Omental fat pad (tissue), 4 donors: ENCODE results near the gene HSPG2. TPM values are rescaled to one million over a fixed set of nuclear protein-coding genes. Genes with fewer than 3 reads are reported as not detected.

Experiments used
- ATAC-seq: fragments of 150-250 bp; one replicate; pipeline ENCODE4 v1.9.1; 2016; ENCODE audit warnings: mild to moderate bottlenecking, moderate library complexity; ENCODE audit not compliant: low FRiP score
- DNase-seq: peaks from one replicate; pipeline ENCODE4 v3.0.0-alpha.2; 2019; ENCODE audit warnings: low spot score
- total RNA-seq, 4 donors: library from RNA; depleted of rRNA; stranded (reverse); fragments of >200 nt; gene quantifications; one replicate each; pipeline ENCODE4 v1.1.0, GENCODE V29; 2016
- TF ChIP-seq, protein P1 (sequence below), 3 donors: fragments of 450-650 bp; IDR thresholded peaks; one replicate each; pipeline ENCODE4 v1.5.1; 2016 to 2017; ENCODE audit warnings: antibody characterized with exemption in 3 of 3, mild to moderate bottlenecking in 3 of 3, moderate library complexity in 2 of 3

The HSPG2 gene
- total RNA-seq, 4 donors from 2014 or later = 66.0 to 496 (median 198) TPM

DNA sequence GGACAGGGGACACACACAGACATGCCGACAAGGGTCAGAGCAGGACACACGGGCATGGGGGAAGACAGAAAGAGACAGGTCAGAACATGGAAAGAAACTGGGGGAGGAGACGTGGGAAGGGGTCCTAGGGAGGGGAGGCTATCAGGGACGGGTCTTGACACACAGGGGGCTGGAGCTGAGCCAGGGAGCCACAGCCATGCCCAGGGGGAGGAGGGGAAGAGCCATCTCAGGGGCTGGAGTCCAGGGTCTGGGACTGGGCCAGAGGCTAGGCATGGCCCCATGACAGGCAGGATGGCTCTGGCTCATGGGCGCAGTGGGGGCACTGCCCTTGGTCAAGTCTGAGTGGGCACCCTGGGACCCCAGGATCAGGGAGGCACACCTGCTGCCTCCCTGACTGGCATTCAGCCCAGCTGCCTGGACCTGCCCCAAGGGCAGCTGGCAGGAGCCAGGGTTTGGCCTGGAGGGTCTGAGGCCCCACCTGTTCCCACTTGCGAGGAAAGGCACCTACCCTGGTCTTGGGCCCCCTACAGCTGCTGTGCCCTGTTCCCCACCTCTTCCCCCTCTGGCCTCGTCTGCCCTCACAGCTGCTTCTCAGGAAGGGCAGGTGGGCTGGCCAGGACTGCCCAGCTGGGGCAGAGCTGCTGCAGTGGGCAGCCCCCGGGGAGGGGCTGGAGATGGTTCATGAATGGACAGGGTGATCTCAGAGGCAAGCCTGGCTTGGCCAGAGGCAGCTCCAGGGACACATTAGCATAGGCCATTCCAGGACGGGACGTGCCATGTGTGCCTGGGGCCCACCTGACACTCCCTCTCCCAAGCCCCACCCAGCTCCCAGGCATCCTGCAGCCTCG is 42.9 kb downstream of the HSPG2 start:
- DNase-seq (no peak), ATAC-seq (no peak)

DNA sequence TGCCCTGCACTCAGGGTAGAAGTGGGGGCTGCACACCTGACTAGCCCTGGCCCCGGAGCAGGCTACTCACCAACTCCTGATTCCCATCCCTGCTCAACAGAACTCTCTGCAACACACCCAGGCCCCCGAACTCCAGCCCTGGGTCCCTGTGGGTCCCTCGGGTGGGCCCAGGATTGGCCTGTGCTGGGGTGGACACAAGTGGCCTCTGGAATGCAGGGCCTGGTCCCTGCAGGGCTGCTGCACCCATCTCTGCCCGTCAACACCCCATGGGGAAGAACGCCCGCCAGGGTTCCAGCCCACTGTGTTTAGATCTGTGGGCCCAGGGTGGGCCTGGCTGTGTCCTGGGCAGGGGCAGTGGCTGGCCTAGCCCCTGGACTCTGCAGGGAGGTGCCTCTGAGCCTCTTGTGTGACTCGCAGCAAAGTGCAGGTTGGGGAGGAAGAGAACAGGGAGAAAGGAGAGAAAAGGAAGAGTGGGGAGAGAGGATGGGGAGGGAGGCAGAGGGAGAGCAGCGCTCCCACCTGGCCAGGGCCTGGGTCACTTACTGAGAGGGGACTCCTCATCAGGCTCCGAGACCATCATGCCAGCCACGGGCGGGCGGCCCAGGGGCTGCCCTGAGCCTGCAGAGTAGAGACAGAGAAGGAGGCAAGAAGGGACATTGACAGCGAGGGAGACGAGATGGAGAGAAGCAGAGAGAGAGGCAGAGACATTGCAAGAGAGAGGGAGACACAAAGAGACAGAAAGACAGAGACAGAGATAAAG is 43.9 kb downstream of the HSPG2 start:
- DNase-seq = no peak
- no peak for ATAC-seq
- TF ChIP-seq, protein P1, sequence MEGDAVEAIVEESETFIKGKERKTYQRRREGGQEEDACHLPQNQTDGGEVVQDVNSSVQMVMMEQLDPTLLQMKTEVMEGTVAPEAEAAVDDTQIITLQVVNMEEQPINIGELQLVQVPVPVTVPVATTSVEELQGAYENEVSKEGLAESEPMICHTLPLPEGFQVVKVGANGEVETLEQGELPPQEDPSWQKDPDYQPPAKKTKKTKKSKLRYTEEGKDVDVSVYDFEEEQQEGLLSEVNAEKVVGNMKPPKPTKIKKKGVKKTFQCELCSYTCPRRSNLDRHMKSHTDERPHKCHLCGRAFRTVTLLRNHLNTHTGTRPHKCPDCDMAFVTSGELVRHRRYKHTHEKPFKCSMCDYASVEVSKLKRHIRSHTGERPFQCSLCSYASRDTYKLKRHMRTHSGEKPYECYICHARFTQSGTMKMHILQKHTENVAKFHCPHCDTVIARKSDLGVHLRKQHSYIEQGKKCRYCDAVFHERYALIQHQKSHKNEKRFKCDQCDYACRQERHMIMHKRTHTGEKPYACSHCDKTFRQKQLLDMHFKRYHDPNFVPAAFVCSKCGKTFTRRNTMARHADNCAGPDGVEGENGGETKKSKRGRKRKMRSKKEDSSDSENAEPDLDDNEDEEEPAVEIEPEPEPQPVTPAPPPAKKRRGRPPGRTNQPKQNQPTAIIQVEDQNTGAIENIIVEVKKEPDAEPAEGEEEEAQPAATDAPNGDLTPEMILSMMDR (IDR thresholded peaks at IDR 0.05) = no peak

More for the DNA sequence above, 42.9 kb downstream of the HSPG2 start:
- TF ChIP-seq, protein P1 (IDR thresholded peaks at IDR 0.05) = no peak

DNA sequence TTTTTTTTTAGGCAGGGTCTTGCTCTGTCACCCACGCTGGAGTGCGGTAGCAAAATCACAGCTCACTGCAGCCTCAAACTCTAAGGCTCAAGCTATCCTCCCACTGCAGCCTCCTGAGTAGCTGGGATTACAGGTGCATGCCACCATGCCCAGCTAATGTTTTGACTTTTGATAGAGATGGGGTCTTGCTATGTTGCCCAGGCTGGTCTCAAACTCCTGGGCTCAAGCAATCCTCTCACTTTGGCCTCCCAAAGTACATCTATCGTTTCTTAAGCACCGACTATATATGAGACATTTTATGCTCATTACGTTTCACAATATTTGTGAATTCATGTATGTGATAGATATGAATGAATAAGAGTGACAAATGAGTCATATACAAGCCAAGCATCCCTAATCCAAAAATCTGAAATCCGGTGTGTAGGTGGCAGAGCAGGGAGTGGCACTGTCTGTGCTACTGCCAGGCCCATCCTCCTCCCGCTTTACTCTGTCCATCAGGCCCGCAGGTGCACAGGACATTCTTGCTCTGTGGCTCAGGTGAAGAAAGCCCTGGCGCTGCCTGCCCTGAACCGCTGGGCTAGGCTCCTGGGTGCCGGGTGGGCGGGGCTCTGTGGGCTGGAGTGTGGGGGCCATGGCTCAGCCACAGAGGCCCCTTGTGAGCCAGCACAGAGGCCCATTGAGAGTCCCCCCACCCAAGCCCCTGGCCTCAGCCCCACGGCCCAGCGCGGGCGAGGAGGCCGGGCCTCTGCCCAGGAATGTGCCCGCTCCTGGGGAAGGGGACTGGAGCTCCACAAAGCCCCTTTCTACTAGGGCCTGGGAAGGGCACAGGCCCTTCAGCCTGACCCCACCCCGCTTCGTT is 45.3 kb downstream of the HSPG2 start:
- DNase-seq = no peak
- ATAC-seq = no peak
- TF ChIP-seq, protein P1 (IDR thresholded peaks at IDR 0.05) = no peak

DNA sequence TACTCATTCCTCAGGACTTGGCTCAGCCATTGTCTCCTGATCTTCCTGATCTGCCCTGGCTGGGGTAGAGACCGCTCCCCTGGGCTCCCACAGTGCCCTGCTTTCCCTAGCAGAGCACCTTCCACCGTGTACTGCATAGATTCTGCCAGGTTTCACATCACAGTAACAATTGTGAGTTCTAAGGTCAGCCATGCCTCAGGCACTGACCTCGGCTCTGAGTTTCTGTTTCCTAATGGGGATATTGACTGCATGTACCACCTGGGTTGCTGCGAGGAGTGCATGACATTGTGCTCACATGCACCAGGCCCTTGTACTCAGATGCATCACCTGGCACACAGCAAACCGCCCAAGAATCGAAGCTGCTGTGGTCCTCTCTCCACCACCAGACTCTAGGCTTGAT is 46.0 kb downstream of the HSPG2 start:
- DNase-seq (no peak), ATAC-seq (no peak)
- TF ChIP-seq, protein P1 (IDR thresholded peaks at IDR 0.05) = no peak

DNA sequence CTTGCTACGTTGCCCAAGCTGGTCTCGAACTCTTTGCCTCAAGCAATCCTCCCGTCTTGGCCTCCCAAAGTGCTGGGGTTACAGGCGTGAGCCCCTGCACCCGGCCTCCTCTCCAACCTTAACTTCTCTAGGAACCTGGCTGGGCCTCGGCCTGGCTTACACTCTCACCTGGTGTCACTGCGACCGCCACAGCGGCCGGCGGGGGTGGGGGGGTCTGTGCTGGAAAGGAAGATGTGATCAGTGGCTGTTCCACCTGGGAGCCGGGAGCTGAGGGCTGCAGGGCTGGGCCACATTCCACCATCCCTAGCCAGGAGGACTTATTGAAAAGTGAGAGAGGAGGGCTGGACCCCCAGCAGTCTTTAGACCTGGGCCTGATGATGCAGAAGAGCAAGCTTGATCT is 48.6 kb downstream of the HSPG2 start:
- DNase-seq (no peak), ATAC-seq (no peak)
- TF ChIP-seq, protein P1 (IDR thresholded peaks at IDR 0.05) = no peak

DNA sequence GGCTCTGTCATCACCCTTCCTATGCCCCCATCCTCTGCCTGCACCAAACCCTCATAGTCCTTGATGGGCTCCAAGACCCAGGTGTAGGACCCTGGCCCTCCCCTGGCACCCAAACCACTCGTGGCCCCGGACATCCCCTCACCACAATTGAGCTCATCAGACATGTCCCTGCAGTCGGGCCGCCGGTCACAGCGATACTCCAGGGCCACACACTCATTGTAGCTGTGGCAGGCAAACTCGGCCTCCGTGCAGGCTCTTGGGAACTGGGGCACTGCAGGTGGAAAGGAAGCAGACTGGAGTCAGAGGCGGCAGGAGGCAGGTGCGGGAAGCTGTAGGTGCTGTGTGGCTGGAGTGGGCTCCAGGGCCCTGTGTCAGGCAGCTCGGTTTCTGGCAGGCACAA is 49.3 kb downstream of the HSPG2 start:
- ATAC-seq = no peak
- TF ChIP-seq, protein P1 (IDR thresholded peaks at IDR 0.05) = no peak
- no peak for DNase-seq
